ENCODE data around the gene SAC3D1. TPM values are rescaled to one million over a fixed set of nuclear protein-coding genes. Genes with fewer than 3 reads are reported as not detected.

The SAC3D1 gene
- total and polyA plus RNA-seq, 2 of the 8 experiments (the other 6 are each of a cell fraction or from before 2014, with no cell fraction given): 19.4 to 25.8 TPM

DNA sequence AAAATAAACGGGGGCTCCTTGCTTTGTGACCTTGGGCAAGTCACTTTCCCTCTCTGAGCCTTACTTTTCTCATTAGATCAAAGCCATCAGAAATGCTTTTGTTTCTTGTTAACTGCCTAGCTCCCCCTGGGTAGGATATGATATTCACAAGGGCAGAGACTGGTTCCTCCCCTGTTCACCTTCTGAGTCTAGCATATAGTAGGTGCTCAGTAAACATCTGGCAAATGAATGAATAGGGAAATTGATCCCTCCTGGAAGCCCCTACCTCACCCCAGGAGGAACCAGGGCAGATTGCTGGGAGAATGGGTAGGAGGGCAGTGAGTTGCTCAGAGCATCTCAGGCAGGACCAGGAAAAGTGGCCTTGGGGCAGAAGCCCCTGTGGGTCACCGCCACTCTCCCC lies 6.6 kb upstream of the SAC3D1 start (continued):
- TF ChIP-seq KDM4A (IDR thresholded peaks at IDR 0.05; ENCODE audit: low read depth, low read length, severe bottlenecking) (no peak), MAFK (IDR thresholded peaks at IDR 0.05; ENCODE audit: low read depth, low read length) (no peak), BRCA1 (IDR thresholded peaks at IDR 0.05; ENCODE audit: low read depth, low read length) (no peak), CREB1 (IDR thresholded peaks at IDR 0.05) (no peak), RBBP5 (IDR thresholded peaks at IDR 0.05; ENCODE audit: borderline replicate concordance, low read depth, low read length) (no peak)
- TF ChIP-seq, protein P1, sequence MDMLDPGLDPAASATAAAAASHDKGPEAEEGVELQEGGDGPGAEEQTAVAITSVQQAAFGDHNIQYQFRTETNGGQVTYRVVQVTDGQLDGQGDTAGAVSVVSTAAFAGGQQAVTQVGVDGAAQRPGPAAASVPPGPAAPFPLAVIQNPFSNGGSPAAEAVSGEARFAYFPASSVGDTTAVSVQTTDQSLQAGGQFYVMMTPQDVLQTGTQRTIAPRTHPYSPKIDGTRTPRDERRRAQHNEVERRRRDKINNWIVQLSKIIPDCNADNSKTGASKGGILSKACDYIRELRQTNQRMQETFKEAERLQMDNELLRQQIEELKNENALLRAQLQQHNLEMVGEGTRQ (IDR thresholded peaks at IDR 0.05; ENCODE audit: low read length): no peak
